ENCODE results near the gene CTNND2.

The CTNND2 gene, protein sequence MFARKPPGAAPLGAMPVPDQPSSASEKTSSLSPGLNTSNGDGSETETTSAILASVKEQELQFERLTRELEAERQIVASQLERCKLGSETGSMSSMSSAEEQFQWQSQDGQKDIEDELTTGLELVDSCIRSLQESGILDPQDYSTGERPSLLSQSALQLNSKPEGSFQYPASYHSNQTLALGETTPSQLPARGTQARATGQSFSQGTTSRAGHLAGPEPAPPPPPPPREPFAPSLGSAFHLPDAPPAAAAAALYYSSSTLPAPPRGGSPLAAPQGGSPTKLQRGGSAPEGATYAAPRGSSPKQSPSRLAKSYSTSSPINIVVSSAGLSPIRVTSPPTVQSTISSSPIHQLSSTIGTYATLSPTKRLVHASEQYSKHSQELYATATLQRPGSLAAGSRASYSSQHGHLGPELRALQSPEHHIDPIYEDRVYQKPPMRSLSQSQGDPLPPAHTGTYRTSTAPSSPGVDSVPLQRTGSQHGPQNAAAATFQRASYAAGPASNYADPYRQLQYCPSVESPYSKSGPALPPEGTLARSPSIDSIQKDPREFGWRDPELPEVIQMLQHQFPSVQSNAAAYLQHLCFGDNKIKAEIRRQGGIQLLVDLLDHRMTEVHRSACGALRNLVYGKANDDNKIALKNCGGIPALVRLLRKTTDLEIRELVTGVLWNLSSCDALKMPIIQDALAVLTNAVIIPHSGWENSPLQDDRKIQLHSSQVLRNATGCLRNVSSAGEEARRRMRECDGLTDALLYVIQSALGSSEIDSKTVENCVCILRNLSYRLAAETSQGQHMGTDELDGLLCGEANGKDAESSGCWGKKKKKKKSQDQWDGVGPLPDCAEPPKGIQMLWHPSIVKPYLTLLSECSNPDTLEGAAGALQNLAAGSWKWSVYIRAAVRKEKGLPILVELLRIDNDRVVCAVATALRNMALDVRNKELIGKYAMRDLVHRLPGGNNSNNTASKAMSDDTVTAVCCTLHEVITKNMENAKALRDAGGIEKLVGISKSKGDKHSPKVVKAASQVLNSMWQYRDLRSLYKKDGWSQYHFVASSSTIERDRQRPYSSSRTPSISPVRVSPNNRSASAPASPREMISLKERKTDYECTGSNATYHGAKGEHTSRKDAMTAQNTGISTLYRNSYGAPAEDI (N-terminal part only)

DNA sequence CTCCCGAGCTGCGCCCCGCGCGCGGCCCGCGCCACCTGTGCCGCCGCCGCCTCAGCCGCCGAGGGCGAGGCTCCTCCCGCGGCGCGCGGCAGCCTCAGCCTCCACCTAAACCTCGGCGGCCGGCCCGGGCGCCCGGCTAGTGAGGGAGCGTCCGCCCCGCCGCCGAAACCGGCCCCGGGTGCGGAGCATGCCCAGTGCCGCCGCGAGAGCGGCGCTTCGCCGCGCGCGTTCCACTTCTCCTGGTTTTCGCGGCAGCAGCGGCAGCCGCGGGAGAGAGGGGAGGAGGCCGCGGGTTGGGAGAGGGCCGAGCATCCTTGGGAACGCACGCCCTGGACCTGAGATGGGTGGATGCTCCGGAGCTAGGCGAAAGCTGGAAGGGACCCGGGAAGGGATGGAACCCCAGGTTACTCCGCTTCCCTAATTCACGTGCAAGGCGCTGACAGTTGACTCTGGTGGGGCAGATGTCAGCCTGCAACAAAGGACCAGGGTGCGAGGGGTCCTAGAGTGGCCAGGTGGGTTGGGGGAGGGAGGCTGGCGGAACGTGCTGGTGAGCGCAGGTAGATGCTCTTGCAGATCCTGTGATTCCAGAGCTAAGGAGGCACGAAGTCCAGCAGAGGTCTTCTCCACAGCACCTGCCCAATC is at the start of gene CTNND2:
CTNND2 (minus strand) TSS at position 182 of the 642 bp plus-strand sequence. CDS start 593 bp downstream, outside the sequence.
- DNase-seq, result peak; percentile 81 to 96

DNA sequence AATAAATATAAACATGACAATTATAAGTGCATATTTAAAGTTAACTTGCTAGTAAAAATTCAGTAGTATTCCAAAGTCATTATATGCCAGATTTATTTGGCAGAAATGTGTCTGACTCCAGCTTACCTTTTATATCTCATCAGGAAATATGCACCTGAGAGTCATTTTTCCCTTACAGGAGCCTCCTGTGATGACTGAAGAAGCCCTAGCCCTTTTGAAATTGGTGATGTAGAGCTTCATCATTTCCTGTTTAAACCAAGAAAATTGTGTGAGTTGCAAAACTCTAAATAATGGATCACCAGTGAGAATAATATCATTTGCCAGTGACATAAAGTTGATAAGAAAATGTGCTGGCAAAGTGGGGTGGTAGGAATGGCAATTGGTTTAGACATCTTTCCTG is 42.1 kb upstream of the CTNND2 start:
- DNase-seq, result no peak

DNA sequence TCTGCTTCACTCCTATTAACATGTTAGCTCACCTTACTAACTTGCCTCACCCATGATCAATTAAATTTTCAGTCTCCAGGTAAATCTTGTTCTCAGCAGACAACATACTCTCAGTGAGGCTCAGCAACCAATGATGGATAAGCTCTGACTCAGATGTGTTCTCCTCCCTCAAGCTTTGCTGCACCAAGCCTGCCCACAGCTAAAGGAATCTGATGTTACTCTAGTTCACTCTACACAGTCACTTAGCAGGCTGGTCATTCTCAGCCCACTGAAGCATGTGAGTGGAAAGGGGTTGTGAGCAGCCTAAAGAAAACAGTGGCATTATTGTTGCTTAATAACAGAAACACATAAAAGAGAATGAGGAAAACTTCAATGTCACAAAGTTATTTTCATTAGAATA is 37.3 kb upstream of the CTNND2 start:
- no peak for DNase-seq

DNA sequence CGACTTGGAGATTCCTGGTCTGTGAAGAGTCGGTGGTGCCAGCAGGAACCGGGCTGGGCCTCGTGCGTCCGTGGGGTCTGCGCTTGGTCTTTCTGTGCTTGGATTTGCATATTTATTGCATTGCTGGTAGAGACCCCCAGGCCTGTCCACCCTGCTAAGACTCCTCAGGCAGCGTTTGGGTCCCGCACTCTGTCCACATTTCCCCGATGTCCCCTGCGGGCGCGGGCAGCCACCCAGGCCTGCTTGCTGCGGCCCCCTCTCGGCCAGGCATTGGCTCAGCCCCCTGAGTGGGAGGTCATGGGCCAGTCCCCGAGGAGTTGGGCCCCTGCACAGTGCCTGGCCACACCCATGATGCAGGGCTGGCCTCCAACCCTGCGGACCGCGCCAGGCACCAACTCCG is 27.4 kb upstream of the CTNND2 start:
- no peak for DNase-seq

DNA sequence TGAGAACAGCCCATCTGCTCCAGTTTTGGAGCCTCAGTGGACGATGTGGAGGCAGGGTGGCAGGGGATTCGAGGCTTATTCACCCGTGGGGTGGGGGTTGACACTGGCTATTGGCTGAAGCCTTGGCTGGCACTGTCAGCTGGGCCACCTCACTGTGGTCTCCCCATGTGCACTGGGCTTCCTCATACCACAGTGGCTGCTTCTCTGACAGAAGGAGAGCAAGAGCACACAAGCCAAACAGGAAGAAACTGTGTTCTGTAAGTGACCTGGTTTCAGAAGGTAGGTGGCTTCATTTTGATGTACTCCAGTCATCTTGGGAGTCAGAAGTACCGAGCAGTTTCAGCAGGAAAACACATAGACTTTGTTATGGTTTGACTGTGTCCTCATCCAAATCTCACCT is 24.7 kb upstream of the CTNND2 start:
- DNase-seq, result no peak

DNA sequence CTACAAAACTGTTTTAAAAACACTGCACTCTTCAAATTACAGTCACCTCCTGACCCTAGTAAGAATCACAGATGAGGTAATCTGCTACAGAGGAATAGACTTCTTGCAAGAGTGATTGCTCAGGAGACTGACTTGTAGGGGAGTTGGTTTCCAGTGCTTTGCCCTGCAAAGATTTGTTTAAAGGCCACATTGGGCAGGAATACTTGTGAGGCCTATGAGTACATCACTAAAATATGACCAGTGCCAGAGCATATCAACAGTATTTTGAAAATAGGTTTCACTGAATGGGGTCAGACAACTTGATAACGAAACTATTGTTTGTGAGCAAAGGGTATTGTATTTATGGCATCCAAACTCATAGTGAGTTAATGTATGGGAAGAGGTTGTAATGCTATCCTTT is 21.5 kb upstream of the CTNND2 start:
- DNase-seq, result no peak

DNA sequence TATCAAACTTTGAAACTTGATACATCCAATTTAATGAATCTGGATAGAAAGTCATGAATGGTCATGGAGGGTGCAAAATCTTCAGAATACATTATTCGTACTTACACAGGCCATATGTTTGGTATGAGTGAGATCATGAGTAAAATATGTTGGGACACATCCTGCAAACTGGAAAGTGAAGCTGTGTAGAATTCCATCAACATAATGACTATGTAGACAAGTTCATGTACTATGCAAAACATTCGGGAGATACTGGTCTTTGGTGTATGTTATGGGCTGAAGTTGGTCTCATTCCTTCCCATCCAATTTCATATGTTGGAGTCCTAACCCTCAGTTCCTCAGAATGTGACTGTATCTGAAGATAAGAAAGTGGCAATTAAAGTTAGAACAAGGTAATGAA is 18.1 kb upstream of the CTNND2 start:
- no peak for DNase-seq

DNA sequence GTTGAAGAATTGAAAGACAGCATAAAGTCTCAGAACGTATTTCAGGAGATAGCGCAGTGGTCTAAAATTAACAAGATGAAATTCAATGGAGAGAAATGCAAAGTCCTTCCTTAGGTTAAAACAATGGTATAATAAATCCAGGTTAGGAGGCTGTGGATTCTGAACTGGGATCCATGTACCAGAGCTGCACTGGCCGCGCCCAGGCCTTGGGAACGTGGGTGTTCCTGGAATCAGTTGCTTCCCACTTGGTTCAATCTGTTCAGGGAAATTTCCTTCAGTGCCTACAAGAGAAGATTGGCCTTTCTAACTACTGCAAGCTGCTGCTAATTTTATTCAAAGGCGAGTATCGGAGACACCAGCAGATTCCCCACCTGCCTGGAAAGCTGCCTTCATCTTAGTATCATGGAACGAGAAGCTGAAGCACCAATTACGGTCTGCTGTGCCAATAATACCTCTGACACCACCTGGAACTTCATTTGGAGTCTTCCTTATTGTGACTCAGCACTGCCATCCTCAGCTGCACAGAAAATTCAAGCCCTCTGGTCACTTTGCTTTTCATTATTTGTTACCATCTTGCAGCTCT is 14.3 kb upstream of the CTNND2 start:
- no peak for DNase-seq

DNA sequence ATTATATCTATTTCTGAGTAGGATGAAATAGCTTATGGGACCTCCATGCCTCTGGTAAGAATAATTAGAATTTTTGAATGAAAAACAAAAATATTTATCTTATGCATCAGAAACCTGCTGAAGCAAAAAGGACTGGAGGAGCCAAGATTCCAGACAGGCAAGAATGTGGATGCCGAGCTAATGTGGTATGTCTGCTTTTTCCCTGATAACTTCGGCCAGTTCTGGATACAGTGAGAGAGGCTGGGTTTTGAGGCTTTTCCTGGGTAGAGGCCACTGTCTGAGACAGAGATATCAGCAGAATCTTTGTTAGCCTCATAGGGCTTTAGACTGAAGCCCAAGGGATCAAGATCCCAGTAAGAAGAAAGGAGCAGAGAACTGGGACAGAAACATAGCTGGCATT is 5.2 kb upstream of the CTNND2 start:
- no peak for DNase-seq

DNA sequence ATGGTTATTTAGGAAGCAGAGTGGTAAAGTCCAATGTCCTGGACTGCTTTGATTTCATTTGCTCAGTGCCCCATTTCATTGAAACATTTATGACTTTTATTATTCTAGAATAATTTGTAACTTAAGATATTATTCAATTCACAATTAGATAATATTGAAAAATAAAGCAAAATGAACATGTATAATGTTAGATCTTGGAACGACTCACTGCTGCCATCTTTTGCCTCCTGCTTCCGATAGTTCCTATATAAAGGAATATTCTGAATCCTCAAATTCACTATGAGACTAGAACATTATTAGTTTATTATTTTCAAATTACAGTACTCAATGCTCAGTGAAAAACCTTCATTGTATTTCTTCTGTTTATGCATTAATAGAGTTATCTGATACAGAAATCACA is 2.3 kb upstream of the CTNND2 start:
- no peak for DNase-seq

DNA sequence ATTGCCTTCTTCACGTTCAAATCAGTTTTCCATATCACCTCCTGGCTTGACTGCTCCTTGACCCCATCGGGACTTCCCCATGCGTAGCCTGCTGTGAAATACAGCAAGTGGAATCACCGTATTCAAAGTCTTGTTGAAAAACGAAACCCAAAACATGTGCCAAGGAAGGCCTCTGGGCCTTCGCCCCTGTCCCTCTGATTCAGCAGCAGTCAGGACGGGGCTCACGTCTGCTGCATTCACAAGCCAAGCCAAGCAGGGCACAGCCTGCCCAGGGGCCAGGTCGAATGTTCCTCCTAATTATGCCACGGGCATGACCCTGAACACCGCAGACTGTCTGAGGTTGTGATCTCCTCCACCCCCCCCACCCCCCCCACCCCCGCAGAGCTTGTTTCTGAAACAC is 960 bp upstream of the CTNND2 start:
- no peak for DNase-seq

DNA sequence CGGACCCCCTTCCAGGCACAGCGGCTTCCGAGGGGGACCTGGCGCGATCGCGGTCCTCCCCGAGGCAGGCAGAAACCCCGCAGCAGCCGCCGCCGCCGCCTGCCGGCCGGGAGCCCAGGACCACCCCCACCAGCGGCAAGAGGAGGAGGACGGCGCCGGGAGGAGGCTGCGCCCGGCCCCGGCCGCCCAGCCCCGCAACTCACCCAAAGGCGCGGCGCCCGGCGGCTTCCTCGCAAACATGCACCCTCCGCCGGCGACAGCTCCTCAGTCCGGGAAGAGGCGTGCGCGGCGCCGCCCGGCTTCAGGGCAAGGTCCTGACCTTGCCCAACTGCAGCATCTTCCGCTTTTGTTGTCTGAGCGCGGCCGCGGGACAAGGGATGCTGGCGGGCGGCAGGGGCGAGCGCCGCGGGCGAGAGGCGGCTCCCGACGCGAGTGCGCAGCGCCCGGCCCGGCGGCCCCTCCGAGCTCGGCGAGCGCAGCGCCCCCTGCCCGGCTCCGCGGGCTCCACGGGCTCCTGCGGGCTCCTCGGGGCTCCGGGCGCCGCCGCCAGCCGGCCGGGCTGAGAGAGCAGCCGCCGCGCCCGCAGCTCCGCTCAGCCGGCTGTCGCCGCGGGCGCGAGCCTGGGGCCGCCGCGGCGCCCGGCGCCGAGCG is 507 bp downstream of the CTNND2 start:
- peak; percentile 61 to 89 for DNase-seq

DNA sequence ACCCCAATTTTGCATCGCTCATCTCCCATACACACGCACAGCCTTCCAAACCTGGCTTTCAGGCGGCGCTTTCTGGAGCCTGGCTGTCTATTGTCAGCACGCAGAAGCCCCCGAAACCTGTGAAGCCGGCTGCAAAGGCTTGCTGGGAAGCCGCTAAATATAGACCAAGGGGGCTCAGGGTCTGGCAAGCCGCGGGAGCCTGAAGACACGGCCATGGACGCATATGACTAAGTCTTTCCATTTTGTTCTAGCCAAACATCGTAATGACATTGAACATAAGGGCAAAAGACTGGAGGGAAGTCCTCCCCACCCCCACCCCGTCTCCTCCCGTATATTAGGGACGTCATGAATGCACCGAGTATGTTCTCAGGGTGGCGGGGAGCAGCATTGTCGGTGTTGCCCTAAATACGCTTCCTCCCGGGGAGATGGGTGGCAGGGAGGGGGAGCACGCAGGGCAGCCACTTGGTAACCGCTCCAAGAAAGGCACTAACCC is 1.1 kb downstream of the CTNND2 start:
- peak; percentile 61 to 69 for DNase-seq

DNA sequence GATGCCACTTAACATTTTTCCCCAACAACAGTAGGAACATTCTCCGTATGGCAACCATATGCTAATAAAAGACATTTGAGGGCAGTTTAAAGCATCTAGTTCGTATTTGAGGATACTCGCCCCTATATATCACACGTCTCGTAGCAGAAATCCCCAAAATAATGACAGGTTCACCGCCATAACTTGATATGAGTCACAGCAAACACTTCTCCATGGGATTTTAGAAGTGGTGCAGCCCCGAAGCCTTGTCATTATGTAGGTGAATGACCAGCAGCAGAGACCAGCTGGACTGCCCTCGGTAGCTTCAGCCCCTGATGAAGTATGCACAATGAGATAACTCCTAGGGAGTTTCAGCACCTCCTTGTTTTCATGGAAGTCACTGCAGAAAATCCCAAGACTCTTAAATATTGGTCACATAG is 2.0 kb downstream of the CTNND2 start:
- DNase-seq, result peak in 1 of 2 experiments; percentile 25

DNA sequence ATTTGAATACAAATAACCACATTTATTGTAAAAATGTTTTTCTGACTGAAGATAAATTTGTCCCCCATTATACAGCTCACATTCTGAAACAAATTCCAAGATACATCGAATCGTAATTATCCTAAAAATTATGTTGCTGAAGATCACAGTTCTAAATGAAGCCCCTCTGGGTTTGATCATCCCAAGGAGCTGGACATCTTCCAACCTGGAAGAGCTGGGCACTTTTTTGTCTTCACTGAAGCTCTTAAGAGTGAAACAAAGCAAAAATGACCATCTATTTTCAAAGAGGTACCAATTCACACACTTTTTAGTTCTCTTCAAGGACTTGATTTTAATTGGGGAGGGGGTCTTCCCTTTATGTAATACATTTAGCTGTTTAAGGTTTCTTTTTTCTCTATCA is 5.5 kb downstream of the CTNND2 start:
- no peak for DNase-seq

DNA sequence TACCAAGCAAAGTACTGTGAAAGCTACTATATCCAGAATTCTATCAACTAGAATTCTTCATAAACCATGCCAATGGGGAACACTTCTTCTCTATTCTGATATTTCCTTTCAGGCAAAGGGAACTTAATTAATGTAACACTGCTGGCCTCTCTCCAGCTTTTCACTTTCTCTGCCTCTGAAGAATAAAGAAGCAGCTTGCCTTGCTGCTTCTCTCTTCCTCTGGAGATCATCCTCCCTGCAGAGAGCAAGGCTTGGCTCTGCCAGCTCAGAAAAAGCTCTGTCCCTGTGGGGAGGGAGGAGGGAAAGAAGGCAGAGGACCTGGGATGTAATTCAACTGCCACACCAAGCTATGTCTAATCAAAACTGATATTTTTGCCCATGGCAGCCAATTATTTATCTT is 6.5 kb downstream of the CTNND2 start:
- DNase-seq, result no peak

DNA sequence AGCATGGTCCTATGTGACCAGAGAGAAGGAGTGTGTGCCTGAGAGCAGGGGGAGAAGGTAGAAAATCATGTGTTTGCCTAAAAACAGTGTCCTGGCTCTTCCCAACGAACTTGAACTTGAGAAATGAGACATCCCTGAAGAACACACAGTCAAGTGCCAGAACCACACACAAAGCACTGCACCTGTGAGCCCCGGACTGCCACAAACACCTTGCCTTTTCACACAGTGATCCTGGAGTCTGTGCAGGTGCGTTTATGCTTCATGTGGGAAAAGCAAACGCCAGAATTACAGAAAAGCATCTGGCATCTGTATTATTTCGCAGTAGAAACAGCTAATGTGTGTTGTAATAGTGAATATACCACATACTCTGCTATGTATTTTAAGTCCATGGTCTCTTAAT is 9.3 kb downstream of the CTNND2 start:
- no peak for DNase-seq

DNA sequence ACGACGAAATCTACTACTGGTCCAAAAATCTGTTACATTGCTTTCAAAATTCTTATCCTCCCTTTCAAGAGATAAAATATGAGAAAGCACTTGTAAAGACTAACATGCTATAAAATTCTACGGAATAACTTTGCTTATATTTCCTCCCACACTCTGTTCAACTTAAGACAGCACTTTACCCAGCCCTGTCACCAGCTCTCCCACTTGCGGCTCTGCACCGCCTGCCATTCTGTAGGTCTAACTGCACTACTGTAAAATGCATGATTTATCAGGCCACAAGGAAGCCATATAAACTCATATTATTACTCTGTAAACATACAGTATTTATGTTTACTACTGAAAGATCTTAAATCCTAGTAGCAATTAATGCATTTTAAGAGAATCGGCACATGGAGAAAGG is 11.4 kb downstream of the CTNND2 start:
- DNase-seq, result no peak

DNA sequence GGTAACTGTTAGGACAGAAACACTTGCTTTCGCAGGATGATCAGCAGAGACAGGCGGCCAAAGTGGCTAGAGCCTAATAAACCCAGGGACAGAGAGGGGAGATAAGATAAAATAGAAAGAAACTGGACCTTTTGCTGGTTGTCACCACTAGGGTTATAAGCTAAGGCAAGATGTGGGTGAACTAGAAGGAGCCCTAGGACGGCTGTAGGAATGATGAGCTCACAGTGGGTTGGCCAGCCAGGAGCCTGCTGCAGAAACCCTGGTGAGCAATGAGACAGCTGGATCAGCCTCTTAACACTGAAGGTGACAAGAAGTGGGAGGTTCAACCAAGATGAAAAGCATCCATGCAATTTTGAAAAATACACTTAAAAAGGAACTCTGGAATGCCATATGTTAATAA is 13.5 kb downstream of the CTNND2 start:
- DNase-seq, result no peak

DNA sequence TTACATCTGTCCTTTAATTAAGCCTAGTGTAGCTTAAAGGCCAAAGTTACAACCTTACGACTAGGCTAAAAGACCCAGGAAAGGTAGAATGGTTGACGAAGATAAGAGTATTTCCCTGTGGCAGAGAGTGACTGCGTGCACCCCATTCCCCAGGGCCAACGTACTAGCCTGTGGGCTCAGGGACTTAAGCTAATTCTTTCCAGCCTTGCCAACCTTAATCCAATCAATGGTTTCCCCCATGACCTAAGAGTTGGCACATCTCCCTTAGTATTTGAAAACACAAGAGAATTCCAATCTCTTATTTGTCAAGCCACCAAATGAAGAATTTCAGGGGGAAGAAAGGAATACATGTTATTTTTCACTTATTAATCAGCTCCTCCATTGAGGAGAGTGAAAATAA is 16.0 kb downstream of the CTNND2 start:
- no peak for DNase-seq

DNA sequence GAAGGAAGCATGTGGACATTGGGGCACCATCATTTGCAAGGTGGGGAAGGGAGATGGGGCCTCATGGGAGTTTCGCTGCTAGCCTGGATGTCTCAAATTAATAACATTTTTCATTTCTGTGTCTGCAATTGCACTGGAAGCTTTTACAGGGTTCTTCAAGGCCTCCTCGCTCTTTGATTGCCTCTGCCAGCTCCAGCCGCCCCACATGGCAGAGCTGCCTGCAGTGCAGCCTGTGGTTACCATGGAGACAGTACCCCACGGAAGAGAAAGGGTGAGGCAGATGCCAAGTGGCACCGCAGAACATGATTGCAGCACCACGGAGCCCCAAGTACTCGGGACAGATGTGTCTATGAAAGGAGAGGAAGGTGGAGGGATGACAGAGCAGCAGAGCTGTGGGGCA is 25.4 kb downstream of the CTNND2 start:
- peak; percentile 9 to 49 for DNase-seq

DNA sequence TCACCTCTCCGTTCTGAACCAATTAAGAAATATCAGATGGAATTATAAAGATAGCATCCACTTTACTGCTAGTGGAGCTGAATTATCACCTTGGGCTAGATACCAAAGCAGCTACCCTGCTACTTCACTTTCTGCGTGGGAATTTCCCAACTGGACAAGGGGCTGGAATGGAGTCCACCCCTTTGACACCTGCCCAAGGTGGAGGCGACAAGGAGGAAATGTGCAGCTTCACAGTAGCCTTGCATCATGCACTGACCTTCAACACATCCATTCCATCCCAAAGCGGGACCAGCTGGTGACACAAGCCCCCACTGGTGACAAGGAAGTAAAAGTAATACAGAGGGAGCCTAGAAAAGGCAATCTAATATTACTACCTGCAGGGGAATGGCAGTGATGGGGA is 30.7 kb downstream of the CTNND2 start:
- DNase-seq, result no peak
